CD4-positive, alpha-beta T cell treated with Interleukin-10 for 1 hour (primary cell): ENCODE results near the gene POLR1G.

Experiments used
- DNase-seq: peaks from one replicate; pipeline ENCODE4 v3.0.0-alpha.2; 2020

Gene POLR1G, protein sequence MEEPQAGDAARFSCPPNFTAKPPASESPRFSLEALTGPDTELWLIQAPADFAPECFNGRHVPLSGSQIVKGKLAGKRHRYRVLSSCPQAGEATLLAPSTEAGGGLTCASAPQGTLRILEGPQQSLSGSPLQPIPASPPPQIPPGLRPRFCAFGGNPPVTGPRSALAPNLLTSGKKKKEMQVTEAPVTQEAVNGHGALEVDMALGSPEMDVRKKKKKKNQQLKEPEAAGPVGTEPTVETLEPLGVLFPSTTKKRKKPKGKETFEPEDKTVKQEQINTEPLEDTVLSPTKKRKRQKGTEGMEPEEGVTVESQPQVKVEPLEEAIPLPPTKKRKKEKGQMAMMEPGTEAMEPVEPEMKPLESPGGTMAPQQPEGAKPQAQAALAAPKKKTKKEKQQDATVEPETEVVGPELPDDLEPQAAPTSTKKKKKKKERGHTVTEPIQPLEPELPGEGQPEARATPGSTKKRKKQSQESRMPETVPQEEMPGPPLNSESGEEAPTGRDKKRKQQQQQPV

DNA sequence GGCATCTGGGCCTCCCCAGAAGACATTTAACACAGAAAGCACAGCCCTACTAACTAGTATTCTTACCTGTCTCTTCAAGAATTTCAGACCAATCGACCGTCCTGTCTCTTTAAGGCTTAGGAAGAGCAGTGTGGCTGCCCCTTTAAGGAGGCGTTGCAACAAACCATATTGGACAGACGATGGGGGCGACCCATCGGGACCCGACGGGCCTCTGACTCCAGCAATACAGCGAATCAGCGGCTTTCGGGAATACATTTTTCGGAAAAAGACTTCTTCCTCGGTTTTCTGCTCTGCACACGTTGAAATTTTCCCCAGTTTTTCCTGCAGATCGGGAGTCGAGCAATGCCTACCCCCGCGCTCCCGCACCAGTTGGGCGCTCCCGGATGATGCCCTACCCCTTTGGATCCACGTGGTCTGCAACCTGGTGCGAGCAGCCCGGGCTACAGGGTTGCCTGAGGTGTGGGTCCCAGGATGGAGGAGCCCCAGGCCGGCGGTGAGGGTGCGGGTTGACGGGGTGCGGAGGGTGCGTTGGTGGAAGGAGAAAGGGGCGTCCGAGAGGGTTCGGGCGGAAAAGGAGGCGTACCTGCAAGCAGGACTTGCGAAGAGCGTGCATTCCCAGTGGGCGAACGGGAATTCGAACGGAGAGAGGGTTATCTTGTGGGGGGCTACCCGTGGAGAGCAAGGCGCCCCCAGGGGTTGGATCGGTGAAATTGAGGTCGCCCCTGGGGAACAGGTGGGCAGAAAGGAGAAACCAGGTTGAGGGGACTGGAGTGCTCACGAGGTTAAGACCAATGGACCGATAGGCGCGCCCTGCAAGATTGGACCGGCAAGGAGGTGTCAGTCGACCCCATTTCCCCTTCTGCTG, at the start of gene POLR1G:
TSS of gene POLR1G (plus strand) at position 419 of the 865 bp plus-strand sequence. CDS start at position 472, 53 bp downstream.
- peak; percentile 83 for DNase-seq

DNA sequence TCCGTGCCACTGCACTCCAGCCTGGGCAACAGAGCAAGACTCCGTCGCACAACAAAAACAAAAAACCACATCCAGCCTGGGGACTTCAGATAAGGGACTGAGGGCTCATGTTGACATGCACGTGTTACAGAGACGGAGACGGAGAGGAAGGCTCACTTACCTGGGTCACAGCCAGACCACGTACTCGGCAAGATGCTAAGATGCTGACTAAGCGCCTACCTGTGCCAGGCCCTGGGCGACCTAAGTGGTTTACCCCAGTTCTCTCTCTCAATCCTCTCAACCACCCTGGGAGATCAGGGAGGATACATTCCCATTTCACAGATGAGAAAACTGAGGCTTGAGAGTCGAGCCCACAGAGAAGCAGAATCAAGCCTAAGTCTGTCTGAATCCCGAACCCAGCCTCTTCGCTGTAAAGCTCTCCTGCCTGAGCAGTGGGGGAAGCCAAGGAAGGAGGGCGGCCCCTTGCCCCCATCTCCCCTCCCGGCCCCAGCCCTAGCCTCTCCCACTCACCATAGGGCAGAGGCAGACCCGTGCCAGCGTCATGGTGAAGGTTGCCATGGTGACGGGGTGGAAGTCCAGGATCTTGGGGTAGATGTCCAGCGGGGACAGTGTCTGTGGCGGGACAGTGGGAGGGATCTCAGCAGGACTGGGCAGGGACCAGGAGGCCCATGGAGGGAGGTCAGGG, 49.5 kb upstream of the POLR1G start:
- DNase-seq = no peak

GRCh38 chr19:45357445-45357783, 49.0 kb upstream of the POLR1G start:
- DNase-seq = no peak

- no peak for DNase-seq
Measured at GRCh38 chr19:45358213-45358792, 48.1 kb upstream of the POLR1G start.

DNA sequence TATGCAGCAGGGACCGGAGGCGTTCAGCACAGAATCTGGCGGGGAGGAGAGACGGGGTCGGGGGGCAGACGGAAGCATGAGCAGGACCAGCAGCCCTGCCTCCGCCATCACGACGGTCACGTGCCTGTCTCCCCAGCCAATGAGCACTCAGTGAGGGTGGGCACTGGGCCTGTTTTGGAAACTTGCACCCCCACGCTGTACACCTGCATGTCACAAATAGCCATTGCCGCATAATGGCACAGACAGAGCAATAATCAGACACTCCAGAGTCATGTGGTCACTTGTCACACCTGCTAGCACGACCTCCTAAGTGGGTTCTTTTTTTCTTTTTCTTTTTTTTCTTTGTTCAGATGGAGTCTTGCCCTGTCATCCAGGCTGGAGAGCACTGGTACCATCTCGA, 44.8 kb upstream of the POLR1G start:
- DNase-seq = no peak

DNA sequence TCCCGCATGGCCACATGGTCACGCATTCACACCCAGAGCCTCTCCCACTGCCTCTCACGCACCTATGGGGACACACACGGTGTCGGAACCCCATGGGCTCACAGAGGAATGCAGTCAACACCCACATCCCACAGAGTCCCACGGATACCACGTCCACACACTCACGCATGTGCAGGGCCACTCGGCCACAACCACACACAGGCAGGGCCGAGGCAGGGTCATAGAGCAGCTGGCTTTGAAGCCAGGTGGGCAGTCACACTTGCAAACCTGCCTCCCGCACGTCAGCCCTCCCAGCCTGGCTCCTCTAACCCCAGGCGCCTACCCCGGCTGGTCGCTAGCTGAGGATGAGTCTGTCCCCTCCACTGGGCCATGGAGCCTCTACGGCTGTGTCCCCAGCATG, 44.2 kb upstream of the POLR1G start:
- no peak for DNase-seq

GRCh38 chr19:45363861-45364459, 42.5 kb upstream of the POLR1G start:
- no peak for DNase-seq

DNA sequence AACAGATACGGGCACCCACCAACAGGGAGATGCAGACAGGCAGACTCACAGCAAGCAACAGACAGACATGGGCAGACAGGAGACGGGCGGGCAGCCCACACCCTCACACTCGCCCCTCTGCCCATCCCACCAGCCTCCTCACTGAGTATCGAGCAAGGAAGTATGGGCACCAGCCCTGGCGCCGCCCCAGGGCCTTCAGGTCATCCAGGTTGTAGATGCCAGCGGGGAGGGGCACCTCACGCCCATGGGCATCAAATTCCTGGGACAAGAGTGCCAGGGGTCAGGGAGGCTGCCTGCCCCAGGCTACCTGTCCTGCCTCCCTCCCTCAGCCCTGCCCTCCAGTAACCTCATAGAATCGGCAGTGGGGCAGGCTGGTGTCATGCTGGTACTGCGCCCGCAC, 41.7 kb upstream of the POLR1G start:
- DNase-seq = no peak

DNA sequence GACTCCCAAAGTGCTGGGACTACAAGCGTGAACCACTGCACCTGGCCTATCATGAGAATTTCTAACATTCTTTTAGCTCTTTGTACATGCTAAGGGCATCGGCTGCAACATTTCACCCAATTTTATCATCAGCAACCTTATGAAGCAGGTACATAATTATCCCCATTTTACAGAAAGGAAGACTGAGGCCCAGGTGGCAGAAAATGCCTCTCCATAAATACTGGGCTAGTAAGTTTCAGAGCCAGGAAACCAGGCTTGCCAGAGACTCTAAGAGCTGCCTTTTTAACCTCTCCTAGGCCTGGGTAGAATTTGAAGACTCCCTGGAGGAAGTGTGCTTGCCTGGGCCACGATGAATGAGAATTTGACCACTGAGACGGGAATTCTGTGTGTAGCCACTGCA, 38.3 kb upstream of the POLR1G start:
- DNase-seq = no peak

DNA sequence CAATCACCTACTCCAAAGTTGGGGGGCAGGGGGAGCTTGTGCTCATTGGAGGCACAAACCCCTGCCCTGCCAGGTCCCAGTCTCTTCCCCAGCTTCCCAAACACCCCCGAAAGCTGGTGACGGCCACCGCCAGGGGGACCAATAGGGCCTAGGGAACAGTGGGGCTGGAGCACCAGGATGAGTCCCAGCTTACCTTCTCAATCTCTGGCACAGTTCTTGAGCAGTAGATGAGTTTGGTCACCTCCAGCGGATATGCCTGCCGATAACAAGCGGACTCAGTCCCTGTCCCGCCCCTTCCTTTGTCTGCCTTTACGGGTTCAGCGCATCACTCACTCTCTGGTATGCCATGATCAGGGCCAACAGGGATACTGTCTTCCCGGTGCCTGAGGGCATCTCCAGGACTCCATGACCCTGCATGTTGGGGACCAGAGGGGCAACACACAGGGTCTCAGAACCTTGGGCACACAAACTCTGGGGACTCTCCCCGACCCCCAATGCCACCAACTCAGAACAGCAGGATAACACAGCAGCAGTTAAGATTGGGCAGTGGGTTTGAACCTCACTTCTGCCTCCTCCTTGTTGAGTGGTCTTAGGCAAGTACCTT, 37.6 kb upstream of the POLR1G start:
- DNase-seq = no peak

DNA sequence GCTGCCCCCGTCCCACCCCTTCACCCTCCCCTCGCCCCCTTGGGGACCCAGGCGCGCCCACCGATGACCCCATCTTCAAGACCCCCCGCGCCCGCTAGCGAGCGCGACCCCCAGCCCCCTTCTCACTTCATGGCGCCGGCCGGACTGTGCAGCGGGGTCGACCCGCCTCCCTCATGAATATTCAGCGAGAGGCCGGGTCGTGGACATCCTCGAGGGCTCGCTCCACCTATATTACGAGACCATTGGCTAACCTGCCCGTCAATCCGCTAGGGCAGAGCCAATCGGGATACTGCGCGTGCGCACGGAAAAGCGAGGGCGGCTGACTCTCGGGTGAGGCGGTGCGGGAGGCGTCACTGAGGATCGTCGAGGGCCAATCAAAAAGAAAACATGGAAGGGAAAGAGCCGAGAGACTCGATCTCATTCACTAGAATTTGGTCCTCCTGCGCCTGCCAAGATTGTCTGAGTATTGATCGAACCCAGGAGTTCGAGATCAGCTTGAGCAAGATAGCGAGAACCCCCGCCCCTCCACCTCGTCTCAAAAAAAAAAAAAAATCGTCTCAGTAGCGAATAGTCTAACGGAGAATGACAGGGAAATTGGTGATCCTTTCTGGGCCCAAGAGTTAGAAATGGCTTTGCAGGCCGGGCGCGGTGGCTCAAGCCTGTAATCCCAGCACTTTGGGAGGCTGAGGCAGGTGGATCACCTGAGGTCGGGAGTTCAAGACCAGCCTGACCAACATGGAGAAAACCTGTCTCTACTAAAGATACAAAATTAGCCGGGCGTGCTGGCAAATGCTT, 35.8 kb upstream of the POLR1G start, which contains the start of gene ERCC2:
TSS of gene ERCC2 (minus strand) at position 164 of the 795 bp plus-strand sequence. CDS start at position 131, 33 bp downstream.
- peak; percentile 100 for DNase-seq

DNA sequence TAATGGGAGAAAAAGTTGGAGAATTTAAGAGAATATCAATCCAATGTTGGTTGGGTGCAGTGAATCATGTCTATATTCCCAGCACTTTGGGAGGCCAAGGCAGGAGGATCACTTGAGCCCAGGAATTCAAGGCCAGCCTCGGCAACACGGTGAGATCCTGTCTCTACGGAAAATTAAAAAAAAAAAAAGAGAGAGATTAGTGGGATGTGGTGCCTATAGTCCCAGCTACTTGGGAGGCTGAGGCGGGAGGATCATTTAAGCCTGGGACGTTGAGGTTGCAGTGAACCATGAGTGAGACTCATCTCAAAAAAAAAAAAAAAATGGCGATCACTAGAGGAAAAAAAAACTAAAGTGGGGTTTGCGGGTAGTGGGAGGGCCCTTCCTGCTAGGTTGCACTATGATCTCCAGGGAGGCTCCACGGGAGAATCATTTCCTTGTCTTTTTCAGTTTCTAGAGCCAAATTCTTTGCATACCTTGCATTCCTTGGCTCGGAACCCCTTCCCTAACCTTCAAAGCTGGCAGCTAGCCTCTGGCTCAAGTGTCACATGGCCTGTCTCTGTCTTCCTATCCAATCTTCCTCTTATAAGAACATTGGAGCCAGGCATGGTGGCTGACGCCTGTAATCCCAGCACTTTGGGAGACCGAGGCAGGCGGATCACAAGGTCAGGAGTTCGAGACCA, 30.3 kb upstream of the POLR1G start:
- no peak for DNase-seq

- no peak for DNase-seq
Measured at GRCh38 chr19:45380107-45380506, 26.3 kb upstream of the POLR1G start.

GRCh38 chr19:45382426-45382825, 24.0 kb upstream of the POLR1G start:
- no peak for DNase-seq

DNA sequence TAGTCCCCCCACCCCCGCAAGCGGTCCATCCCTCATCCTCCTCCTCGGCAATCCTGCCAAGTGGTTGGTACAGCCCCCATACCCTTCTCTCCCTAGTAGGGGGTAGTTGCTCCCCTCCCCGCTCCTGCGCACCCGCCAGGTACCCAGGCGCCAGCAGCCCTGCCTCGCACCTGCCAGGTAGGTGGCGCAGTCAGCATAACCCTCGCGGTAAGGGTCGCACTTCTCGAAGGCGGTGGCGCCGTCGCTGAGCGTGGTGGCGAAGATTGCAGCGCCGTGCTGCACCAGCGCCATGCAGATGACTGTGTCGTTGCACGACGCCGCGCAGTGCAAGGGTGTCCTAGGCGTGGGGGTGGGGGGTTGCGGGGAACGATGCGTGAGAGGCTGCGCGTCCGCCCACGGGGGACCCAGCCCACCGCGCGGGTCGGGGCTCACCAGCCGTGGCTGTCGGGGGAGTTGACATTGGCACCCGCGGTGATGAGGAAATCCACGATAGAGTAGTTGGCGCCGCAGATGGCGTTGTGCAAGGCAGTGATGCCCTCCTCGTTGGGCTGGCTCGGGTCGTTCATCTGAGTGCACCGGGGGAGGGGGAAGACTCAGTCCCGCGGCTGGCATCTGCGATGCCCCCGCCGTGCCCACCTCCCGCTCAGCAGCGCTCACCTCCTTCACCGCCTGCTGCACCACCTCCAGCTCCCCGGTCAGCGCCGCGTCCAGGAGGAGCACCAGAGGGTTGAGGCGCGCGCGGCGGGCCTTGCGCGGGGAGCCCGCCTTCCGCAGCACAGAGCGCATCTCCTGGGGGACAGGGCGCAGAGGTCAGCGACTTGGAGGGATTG, 20.8 kb upstream of the POLR1G start:
- DNase-seq = no peak

- no peak for DNase-seq
Measured at GRCh38 chr19:45391346-45391745, 15.1 kb upstream of the POLR1G start.

- DNase-seq = no peak
Measured at GRCh38 chr19:45391871-45392665, 14.4 kb upstream of the POLR1G start.

DNA sequence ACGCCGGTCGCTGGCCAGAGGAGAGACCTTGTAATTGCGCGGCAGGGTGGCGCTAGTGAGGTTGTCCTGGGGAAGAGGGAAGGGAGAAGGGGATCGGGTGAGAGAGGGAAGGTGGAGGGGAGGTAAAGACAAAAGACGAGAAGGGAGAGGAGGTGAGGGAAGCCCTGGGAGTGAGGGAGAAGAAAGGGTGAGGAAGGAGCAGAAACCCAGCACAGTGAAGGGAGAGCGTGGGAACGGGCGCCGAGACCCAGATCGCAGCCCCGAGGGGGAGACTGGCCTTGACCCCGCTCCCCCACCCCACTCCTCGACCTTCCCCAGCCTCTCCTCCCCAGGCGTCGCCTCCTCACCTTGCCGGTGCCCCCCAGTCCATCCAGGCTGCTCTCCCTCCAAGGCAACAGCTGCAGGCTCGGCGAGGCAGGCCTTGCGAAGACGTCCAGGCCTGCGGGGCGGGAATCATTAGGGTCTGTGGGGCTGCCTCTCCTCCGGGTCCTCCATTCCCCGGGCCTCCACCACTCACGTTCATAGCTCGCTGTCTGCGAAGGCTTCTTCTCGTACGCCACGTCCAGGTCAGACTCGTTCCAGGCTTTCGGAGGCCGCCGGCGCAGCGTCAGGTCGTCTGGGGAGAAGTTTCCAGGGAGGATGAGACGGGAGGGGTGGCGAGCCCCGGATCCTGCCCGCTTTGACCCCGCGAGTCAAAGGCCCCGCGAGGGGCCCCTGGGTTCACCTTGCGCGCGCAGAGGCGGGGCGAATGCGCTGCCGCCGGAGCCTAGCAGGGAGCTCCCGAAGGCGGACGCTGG, 10.4 kb upstream of the POLR1G start:
- no peak for DNase-seq
